Prostate gland (tissue), 2 donors: ENCODE data around the gene PCDHGA1. TPM values are rescaled to one million over a fixed set of nuclear protein-coding genes. Genes with fewer than 3 reads are reported as not detected.

ENCODE experiments used
- DNase-seq: peaks from one replicate; pipeline ENCODE4 v3.0.0-alpha.2; 2019; ENCODE audit warnings: low spot score
- H3K27ac ChIP-seq, 2 donors: fragments of 200-600 bp; sonication (generic); 2 replicates each; pipeline ENCODE4 v1.5.1; 2017 to 2019
- H3K27me3 ChIP-seq: fragments of 200-600 bp; sonication (generic); replicated peaks from 2 replicates; pipeline ENCODE4 v1.5.1; 2019; ENCODE audit not compliant: insufficient read depth
- H3K36me3 ChIP-seq, 2 donors: fragments of 200-600 bp; sonication (generic); 1 replicate in 1 of 2; 2 replicates in 1 of 2; pipeline versions ENCODE4 v1.5.1 to v1.8.1; 2017 to 2019
- H3K4me1 ChIP-seq: fragments of 200-600 bp; sonication (generic); replicated peaks from 2 replicates; pipeline ENCODE4 v1.5.1; 2019
- H3K4me3 ChIP-seq, 2 donors: fragments of 200-600 bp; sonication (generic); 2 replicates each; pipeline ENCODE4 v1.5.1; 2017 to 2019
- H3K9me3 ChIP-seq: fragments of 200-600 bp; sonication (generic); 2 replicates; pipeline ENCODE4 v1.5.1; 2017
- POLR2A ChIP-seq: fragments of 450-650 bp; IDR thresholded peaks from one replicate; pipeline ENCODE4 v1.6.1; 2016; ENCODE audit warnings: antibody characterized with exemption, mild to moderate bottlenecking
- POLR2AphosphoS5 ChIP-seq: sonication (generic); formaldehyde crosslinking; IDR thresholded peaks from one replicate; pipeline ENCODE4 v1.6.1; 2017; ENCODE audit warnings: antibody characterized with exemption
- WGBS: methylation state at CpG from one replicate; pipeline ENCODE4 v1.1.5; 2018; 5-methylcytosine and 5-hydroxymethylcytosine counted together
- intact Hi-C: fragments of 100-400 bp; cut with DNase I; formaldehyde crosslinking; loops from one replicate; pipeline ENCODE4 v1.14.2; 2022
- total RNA-seq, 2 donors: library from RNA; depleted of rRNA; stranded (reverse); fragments of >200 nt; gene quantifications; one replicate each; pipeline ENCODE4 v1.1.0, GENCODE V29; 2016
- TF ChIP-seq, protein P1 (sequence below), 4 experiments: fragments of 200-600 bp in 2 of 4; fragments of 450-650 bp in 2 of 4; sonication (generic) in 2 of 4; IDR thresholded peaks; 1 replicate in 3 of 4; 2 replicates in 1 of 4; pipeline ENCODE4 v1.5.1; 2016 to 2019; ENCODE audit warnings: antibody characterized with exemption in 4 of 4, mild to moderate bottlenecking in 2 of 4, moderate library complexity in 2 of 4

PCDHGA1 gene
- total RNA-seq, 2 donors from 2014 or later, result 0.64 to 4.8 TPM

DNA sequence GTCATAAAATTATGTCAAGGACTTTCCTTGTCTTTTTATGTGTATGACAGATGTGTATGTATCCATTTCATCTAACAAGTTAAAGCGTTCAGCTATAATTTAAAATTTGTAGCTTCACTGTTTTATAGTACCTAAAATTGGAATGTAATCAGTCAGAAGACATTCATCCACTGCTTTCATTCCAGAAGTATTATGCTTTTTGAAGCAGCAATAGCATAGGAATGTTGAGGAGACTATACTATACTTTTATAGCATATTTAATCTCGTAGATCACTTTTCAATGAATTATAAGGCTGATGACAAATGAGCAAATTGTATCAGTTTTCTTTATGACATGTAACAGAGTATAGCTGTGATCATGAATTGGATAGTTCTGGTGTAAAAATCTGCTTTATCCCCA, 106.9 kb downstream of the PCDHGA1 start:
- no peaks in the 10 kb centered on the region for H3K9me3 ChIP-seq
- H3K4me1 ChIP-seq, result no peaks in the 10 kb centered on the region
- intact Hi-C loops, result no loop called here
- no peaks in the 10 kb centered on the region for H3K36me3 ChIP-seq
- TF ChIP-seq, protein P1, sequence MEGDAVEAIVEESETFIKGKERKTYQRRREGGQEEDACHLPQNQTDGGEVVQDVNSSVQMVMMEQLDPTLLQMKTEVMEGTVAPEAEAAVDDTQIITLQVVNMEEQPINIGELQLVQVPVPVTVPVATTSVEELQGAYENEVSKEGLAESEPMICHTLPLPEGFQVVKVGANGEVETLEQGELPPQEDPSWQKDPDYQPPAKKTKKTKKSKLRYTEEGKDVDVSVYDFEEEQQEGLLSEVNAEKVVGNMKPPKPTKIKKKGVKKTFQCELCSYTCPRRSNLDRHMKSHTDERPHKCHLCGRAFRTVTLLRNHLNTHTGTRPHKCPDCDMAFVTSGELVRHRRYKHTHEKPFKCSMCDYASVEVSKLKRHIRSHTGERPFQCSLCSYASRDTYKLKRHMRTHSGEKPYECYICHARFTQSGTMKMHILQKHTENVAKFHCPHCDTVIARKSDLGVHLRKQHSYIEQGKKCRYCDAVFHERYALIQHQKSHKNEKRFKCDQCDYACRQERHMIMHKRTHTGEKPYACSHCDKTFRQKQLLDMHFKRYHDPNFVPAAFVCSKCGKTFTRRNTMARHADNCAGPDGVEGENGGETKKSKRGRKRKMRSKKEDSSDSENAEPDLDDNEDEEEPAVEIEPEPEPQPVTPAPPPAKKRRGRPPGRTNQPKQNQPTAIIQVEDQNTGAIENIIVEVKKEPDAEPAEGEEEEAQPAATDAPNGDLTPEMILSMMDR (IDR thresholded peaks at IDR 0.05), result no peak
- TF ChIP-seq POLR2A (no peak), POLR2AphosphoS5 (no peak)
- no peak overlapping the region for H3K4me3 ChIP-seq
- no peak overlapping the region for H3K27ac ChIP-seq
- WGBS, result 93% methylated on average over 2 of the region's 2 CpGs
- no peak for DNase-seq
- H3K27me3 ChIP-seq, result no peaks in the 10 kb centered on the region

DNA sequence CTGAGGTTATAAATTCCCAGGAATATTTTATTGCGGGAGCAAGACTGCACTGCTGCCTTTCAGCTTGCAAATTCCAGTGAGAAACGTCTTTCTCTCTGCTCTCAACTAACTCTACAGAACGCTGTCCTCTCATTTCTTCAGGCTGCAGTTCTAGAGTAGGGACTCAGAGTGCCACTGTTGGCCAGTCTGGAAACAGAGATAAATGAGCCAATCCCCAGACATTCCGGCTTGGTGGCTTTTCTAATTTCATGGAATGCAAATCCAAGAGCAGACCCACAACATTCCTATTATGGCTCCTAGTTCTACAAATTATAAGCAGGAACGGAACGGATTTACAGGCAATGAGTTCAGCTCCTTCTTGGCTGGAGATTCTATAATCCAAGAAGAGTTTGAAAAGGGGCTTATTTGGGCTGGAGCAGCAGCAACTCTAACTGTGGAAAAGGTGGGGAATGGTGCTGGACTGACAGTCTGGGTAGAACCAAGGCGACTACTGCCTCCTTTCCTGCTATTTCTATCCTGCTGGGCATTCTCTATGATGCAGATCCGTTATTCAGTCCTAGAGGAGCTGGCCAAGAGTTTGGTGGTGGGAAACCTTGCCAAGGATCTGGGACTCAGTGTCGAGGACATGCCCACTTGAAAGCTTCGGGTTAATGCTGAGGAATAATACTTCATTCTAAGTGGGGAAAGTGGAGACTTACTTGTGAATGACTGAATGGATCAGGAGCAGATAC, 109.3 kb downstream of the PCDHGA1 start:
- no peak for DNase-seq
- H3K4me3 ChIP-seq, result no peak overlapping the region
- H3K27me3 ChIP-seq, result no peaks in the 10 kb centered on the region
- intact Hi-C loops, result no loop called here
- 68% methylated on average over 10 of the region's 10 CpGs for WGBS
- no peaks in the 10 kb centered on the region for H3K4me1 ChIP-seq
- H3K9me3 ChIP-seq, result no peaks in the 10 kb centered on the region
- TF ChIP-seq POLR2AphosphoS5 (no peak), POLR2A (no peak)
- TF ChIP-seq, protein P1 (IDR thresholded peaks at IDR 0.05), result no peak
- no peaks in the 10 kb centered on the region for H3K36me3 ChIP-seq
- H3K27ac ChIP-seq, result no peak overlapping the region

DNA sequence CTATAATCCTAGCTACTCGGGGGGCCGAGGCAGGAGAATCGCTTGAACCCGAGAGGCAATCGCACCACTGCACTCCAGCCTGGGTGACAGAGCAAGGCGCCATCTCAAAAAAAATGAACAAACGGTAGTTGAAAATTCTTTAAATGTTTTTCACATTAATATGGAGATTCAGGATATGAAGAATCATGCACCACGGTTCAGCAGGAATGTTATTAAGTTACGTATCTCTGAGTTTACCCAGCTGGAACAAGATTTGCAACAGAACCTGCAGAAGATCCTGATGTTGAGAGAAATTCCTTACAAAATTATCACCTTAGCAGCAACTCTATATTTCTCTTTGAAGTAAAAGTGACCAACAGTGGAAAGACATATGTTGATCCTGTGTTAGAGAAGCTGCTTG, 110.0 kb downstream of the PCDHGA1 start:
- H3K36me3 ChIP-seq, result no peaks in the 10 kb centered on the region
- H3K27me3 ChIP-seq, result no peaks in the 10 kb centered on the region
- no peak overlapping the region for H3K4me3 ChIP-seq
- no peaks in the 10 kb centered on the region for H3K4me1 ChIP-seq
- no peaks in the 10 kb centered on the region for H3K9me3 ChIP-seq
- DNase-seq, result no peak
- 90% methylated on average over 9 of the region's 9 CpGs for WGBS
- no peak overlapping the region for H3K27ac ChIP-seq
- intact Hi-C loops, result no loop called here
- TF ChIP-seq POLR2A, result no peak
- TF ChIP-seq POLR2AphosphoS5, result no peak
- TF ChIP-seq, protein P1 (IDR thresholded peaks at IDR 0.05), result no peak

DNA sequence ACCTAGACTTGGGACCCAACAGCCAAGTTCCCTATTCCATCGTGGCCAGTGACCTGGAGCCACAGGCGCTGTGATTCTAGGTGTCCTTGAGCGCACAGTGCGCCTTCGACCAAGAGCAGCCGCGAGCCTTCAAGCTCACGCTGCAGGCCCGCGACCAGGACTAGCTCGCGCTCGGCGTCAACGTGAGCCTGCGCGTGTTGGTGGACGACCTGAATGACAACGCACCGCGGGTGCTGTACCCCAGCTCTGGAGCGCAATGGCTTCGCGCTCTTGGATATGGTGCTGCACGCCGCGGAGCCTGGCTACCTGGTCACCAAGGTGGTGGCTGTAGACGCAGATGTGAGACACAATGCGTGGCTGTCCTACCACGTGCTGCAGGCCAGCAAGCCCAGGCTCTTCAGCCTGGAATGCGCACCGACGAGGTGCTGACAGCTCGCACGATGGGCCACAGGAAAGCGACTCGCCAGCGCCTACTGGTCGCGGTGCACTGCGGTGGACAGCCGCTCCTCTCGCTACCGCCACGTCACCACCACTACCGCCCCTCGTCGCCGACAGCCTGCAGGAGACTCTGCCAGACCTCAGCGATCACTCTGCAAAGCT, 111.4 kb downstream of the PCDHGA1 start:
- WGBS, result 40% methylated on average over 36 of the region's 50 CpGs
- H3K36me3 ChIP-seq, result no peaks in the 10 kb centered on the region
- TF ChIP-seq POLR2AphosphoS5 (no peak), POLR2A (no peak)
- TF ChIP-seq, protein P1 (IDR thresholded peaks at IDR 0.05), result no peak
- H3K27me3 ChIP-seq, result no peaks in the 10 kb centered on the region
- no peak overlapping the region for H3K4me3 ChIP-seq
- H3K27ac ChIP-seq, result no peak overlapping the region
- no peaks in the 10 kb centered on the region for H3K9me3 ChIP-seq
- intact Hi-C loops, result no loop called here
- no peak for DNase-seq
- no peaks in the 10 kb centered on the region for H3K4me1 ChIP-seq

DNA sequence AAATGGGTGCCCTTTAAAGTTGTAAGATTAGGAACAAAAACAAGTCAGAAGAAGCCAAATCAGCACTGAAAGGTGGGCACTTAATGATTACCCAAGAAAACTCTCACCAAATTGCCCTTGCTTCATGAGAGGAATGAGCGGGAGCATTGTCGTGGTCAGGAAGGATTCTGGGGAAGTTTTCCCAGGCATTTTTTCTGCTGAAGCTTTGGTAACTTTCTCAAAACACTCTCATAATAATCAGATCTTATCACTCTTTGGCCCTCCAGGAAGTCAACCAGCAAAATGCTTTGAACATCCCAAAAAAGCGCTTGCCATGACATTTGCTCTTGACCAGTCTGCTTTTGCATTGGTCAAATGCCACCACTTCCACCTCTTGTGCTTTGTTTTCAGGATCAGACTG, 135.0 kb downstream of the PCDHGA1 start:
- 90% methylated on average over 3 of the region's 3 CpGs for WGBS
- Histone ChIP-seq H3K27ac (no peak overlapping the region), H3K9me3 (no peaks in the 10 kb centered on the region), H3K4me3 (no peak overlapping the region), H3K4me1 (no peaks in the 10 kb centered on the region), H3K27me3 (no peaks in the 10 kb centered on the region), H3K36me3 (no peaks in the 10 kb centered on the region)
- intact Hi-C loops, result no loop called here
- TF ChIP-seq POLR2A (no peak), POLR2AphosphoS5 (no peak)
- TF ChIP-seq, protein P1 (IDR thresholded peaks at IDR 0.05), result no peak
- DNase-seq, result no peak
